GM12872 (cell line): Measurements from ENCODE around the gene BTF3L4.

ENCODE experiments used
- TF ChIP-seq, protein P1 (sequence below): IDR thresholded peaks from 3 replicates; pipeline ENCODE4 v1.5.1; 2011; ENCODE audit warnings: low read depth, mild to moderate bottlenecking, low read length, moderate library complexity; ENCODE audit not compliant: insufficient read depth

The BTF3L4 gene

GRCh38 chr1:52045236-52045635, 10.9 kb upstream of the BTF3L4 start:
- TF ChIP-seq, protein P1, sequence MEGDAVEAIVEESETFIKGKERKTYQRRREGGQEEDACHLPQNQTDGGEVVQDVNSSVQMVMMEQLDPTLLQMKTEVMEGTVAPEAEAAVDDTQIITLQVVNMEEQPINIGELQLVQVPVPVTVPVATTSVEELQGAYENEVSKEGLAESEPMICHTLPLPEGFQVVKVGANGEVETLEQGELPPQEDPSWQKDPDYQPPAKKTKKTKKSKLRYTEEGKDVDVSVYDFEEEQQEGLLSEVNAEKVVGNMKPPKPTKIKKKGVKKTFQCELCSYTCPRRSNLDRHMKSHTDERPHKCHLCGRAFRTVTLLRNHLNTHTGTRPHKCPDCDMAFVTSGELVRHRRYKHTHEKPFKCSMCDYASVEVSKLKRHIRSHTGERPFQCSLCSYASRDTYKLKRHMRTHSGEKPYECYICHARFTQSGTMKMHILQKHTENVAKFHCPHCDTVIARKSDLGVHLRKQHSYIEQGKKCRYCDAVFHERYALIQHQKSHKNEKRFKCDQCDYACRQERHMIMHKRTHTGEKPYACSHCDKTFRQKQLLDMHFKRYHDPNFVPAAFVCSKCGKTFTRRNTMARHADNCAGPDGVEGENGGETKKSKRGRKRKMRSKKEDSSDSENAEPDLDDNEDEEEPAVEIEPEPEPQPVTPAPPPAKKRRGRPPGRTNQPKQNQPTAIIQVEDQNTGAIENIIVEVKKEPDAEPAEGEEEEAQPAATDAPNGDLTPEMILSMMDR, result no peak

- TF ChIP-seq, protein P1, result no peak
Observed at GRCh38 chr1:52053862-52054261, 2.2 kb upstream of the BTF3L4 start.

- TF ChIP-seq, protein P1, result no peak
Observed at GRCh38 chr1:52054496-52055065, 1.5 kb upstream of the BTF3L4 start.

- TF ChIP-seq, protein P1, result no peak
Observed at GRCh38 chr1:52055066-52055865, 829 bp upstream of the BTF3L4 start, which contains the start of gene TXNDC12. TSS of gene TXNDC12 (minus strand) at chr1:52055191. CDS start at chr1:52055096, 95 bp downstream.

GRCh38 chr1:52055866-52056162, 281 bp upstream of the BTF3L4 start:
- TF ChIP-seq, protein P1, result no peak

GRCh38 chr1:52056937-52057231, 789 bp downstream of the BTF3L4 start:
- TF ChIP-seq, protein P1, result no peak

DNA sequence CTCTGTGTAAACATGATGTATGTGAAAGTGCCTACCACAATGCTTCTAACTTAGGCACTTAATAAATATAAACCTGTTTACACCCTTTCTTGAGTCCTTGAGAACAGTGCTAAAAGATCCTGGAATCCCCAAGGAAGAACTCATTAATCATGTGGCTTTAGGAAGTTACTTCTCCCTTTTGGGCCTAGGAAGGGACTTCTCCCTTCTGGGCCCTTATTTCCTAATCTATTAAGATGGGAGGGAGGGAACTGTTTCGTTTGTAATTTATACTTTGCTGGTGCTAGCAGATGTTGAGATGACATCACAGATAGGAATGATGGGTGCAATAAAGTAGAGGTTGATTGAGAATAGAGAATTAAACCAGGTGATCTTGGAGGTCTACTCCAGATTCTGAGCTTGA, 1.2 kb downstream of the BTF3L4 start:
- TF ChIP-seq, protein P1, result no peak
